Loucy (cell line): ENCODE results near the gene ABCC6.

Experiments used
- EZH2phosphoT487 ChIP-seq: fragments of 200-600 bp; IDR thresholded peaks from 2 replicates; pipeline ENCODE4 v1.6.1; 2018; ENCODE audit warnings: antibody characterized with exemption, mild to moderate bottlenecking, moderate library complexity, borderline replicate concordance
- TF ChIP-seq, protein P1 (sequence below): fragments of 200-600 bp; sonication (generic); conservative IDR thresholded peaks from 2 replicates; pipeline ENCODE4 v1.5.1; 2014; ENCODE audit warnings: mild to moderate bottlenecking, antibody characterized with exemption, low read length

GRCh38 chr16:16139806-16140205 lies 83.5 kb downstream of the ABCC6 start:
- TF ChIP-seq, protein P1, sequence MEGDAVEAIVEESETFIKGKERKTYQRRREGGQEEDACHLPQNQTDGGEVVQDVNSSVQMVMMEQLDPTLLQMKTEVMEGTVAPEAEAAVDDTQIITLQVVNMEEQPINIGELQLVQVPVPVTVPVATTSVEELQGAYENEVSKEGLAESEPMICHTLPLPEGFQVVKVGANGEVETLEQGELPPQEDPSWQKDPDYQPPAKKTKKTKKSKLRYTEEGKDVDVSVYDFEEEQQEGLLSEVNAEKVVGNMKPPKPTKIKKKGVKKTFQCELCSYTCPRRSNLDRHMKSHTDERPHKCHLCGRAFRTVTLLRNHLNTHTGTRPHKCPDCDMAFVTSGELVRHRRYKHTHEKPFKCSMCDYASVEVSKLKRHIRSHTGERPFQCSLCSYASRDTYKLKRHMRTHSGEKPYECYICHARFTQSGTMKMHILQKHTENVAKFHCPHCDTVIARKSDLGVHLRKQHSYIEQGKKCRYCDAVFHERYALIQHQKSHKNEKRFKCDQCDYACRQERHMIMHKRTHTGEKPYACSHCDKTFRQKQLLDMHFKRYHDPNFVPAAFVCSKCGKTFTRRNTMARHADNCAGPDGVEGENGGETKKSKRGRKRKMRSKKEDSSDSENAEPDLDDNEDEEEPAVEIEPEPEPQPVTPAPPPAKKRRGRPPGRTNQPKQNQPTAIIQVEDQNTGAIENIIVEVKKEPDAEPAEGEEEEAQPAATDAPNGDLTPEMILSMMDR, result no peak
- TF ChIP-seq EZH2phosphoT487, result no peak
